ENCODE results near the gene PYM1.

PYM1 gene

DNA sequence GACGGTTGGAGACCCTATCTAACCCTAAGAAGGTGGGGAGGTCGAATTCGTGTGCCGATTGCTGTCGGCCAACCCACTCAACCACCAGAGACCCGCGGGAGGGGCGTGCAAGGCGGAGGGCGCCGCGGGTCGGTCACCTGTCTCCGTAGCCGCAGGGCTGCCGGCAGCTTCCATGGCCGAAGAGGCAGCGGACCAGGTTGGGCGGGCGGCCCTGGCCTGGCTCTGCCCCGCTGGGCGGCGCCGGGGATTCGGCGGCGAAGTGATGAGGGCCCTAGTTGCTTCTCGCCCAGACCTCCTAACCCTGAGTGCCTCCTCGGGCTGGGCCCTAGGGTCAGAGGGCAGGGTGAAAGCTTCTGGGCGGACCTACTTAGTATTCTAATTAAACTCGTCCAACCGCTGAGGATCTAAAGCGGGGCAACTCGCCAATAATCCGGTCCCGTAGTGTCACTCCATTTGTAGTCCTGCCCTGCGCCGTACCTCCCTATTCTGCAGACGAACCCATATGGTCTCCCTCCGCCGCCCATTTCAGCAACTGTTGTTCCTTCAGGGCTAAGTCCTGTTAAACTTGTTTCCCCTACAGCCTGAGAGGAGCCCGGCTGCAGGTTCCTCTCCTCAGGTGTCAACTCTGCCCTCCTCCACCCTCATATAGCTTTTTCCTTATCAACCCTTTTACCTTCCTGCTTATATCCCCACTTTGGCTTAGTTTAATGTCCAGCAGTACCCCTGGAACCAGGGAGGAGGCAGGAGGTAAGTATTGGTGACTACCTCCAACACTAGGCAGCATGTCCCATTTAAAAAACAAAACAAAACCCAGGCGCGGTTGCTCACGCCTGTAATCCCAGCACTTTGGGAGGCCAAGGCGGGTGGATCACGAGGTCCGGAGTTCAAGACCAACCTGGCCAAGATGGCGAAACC lies at the start of gene PYM1:
PYM1 (minus strand) TSS at position 307 of the 915 bp plus-strand sequence; CDS start at position 174, 133 bp downstream.
- peak; percentile 90 for DNase-seq

DNA sequence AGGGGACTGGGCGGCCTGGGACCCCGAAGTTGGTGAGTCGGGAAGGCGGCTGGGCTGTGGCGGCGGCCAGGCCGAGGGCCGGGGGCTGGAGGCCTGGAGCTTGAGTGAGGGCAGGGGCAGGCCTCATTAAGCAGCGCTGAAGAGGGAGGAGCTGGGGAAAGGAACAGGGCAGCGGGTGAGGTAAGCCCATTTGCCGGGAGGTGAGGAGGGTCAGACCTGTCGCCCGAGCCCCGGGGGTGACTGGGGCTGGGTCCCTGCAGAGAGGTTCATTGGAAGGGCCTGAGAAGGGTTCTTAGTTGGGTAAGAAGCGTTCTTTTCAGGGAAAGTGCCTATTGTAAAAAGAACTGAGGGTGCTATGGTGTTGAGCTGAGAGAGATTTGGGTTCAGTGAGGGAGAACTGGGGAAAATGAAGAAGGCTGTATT lies 46.6 kb upstream of the PYM1 start:
- peak; percentile 61 for DNase-seq

DNA sequence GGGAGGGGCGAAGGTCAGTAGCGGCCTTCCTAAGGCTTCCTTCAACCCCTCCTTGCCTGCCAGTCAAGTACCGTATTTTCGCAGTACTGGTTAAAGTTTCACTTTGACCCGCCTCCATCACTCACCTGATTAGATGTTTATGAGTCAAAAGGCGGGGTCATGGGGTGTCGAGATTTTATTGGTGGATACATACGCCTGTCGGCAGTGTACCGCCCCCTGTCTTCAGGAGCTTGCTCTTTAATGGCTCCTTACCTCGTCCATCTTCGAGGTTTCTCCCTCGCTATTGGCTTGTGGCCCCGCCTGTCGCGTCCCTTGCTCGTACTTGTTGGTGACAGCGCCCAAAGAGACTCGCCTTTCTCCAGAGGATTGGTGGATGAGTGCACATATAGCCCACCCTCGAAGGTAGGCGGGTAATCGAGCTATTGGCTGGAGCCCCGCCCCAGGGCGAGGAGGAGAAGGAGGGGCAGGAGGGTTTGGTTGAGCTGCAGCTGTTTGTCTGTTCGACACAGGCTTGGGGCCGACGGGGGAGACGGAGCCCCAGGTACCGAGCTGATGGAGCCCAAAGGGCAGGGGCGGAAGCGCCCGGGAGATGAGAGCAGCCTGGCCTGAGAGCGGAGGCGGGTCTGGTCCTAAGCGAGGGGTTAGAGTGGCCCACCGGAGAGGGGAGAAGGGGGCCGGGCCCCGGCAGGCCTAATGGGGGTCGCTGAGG lies 46.1 kb upstream of the PYM1 start, which contains the start of gene RAB5B:
RAB5B (plus strand) TSS at position 480 of the 709 bp plus-strand sequence. CDS start 12,883 bp downstream, outside the sequence.
- peak; percentile 100 for DNase-seq

DNA sequence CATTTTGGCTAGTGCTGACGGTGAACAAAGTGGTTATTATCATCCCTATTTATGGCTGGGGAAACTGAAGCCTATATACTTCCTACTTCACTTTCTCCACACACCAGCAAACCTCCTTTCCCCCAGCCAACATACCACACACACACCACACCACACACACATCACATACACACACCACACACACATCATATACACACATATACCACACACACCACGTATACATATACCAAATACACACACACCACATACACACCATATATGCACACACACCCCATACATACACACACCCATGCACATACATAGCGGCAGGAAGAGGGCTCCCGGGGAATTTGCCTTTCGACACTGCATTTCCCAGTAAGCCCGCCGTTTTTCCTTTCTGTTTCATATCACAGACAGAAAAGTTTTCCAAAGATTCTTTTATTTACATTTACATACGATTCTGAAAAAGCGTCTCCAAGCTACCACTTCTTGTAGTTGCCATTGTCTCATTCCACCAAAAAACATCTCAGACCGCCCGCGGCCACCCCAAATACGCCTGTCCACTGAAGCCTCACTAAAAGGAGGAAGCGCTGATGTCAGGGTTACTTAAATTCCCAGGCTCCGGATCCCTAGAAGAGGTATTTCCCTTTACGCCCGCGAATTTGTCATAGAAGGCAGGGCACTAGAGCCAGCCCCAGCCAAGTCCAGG lies 45.4 kb upstream of the PYM1 start:
- no peak for DNase-seq

DNA sequence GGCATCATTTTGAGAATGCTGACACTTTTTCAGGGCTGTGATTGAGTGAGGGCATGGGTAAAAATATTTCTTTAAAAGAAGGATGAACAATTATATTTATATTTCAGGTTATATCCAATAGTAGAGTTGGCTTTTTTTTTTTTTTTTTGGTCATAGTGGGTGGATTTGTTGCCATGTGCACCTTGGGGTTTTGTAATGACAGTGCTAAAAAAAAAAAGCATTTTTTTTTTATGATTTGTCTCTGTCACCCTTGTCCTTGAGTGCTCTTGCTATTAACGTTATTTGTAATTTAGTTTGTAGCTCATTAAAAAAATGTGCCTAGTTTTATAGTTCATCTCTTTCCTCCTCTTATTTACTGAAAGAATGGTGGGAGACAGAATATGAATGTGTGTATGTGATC lies 44.8 kb upstream of the PYM1 start:
- DNase-seq, result no peak

DNA sequence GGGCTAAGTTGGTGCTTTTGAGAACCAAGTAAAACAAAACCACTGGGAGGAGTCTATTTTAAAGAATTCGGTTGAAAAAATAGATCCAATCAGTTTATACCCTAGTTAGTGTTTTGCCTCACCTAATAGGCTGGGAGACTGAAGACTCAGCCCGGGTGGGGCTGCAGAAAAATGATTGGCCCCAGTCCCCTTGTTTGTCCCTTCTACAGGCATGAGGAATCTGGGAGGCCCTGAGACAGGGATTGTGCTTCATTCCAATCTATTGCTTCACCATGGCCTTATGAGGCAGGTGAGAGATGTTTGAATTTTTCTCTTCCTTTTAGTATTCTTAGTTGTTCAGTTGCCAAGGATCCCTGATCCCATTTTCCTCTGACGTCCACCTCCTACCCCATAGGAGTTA lies 44.3 kb upstream of the PYM1 start:
- DNase-seq, result no peak

DNA sequence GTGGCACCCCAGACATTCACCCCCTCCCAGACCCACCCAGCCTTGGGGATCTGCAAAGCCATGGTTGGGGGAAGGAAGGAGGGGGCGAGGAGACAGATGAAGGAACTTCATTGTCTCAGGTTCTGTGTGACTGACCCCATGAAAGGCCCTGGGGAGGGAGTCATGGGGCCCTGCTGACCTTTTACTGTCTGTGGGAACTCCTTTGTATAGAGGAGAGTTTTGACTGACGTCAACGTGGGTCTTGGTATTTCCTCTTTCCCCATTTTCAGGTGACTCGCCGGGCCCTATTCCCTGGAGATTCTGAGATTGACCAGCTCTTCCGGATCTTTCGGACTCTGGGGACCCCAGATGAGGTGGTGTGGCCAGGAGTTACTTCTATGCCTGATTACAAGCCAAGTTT lies 43.1 kb upstream of the PYM1 start:
- no peak for DNase-seq

DNA sequence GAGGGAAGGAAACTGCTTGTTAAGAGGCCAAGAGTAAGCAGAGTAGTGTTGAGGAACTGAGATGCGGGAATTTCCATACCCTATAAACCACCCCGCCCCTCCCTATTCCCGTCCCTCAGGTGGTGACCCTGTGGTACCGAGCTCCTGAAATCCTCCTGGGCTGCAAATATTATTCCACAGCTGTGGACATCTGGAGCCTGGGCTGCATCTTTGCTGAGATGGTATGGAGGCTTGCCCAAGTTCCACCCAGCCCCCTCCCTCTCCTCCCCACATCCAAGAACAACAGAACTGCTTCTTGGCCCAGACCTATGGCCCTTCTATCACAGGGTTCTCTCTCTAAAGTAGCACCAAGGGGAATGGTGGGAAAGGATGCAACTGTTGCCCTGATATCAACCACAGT lies 41.7 kb upstream of the PYM1 start:
- DNase-seq, result no peak

DNA sequence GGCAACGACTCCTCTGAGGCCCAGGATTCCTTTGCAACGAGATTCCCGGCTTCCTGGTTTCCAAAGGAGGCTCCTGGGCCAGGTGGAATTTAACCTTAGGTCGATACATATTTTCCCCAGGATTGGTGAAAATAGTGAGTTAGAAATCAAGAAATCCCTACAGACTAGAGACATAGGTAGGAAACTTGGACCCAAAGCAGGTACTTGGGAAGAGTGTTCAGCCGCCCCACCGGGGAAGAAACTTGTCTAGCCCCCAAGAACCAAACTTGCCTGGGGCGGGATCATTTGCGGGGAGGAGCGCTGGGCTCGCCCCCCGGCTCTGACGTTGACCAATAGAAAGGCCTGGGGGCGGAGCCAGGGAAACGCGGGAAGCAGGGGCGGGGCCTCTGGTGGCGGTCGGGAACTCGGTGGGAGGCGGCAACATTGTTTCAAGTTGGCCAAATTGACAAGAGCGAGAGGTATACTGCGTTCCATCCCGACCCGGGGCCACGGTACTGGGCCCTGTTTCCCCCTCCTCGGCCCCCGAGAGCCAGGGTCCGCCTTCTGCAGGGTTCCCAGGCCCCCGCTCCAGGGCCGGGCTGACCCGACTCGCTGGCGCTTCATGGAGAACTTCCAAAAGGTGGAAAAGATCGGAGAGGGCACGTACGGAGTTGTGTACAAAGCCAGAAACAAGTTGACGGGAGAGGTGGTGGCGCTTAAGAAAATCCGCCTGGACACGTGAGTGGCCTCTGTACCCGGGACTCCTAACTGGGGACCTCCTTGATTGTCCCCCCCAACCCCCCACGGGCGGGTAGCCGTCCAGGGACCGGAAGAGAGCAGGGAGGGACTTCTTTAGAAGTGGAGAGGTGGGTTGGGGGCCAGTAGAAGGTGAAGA lies 39.0 kb upstream of the PYM1 start, which contains the start of gene CDK2:
CDK2 (plus strand) TSS at position 423 of the 874 bp plus-strand sequence; CDS start at position 602, 179 bp downstream.
- peak; percentile 91 for DNase-seq

DNA sequence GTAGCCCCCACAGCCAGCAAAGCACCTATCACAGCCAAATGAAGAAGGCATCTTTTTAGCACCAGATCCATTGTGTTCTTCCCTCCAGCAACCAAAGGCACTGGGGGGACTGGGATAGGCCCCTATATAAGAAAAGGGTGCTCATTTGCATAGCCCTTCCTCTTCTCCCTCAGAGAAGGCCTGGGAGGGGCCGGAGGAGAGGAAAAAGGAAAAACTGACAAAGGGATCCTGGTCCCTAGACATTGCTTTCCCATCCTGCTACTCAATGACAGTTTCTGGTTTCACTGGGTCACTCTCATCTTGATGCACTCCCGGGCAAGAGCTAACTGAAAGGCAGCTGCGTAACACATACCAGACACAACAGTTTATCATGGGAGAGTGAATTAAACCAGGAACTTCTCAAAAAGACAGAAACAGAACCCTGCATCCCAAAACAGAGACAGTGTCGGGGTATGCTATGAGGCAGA lies 38.3 kb upstream of the PYM1 start, which contains the start of gene PMEL:
PMEL (minus strand) TSS at position 102 of the 467 bp plus-strand sequence; CDS start at position 71, 31 bp downstream.
- DNase-seq, result no peak

DNA sequence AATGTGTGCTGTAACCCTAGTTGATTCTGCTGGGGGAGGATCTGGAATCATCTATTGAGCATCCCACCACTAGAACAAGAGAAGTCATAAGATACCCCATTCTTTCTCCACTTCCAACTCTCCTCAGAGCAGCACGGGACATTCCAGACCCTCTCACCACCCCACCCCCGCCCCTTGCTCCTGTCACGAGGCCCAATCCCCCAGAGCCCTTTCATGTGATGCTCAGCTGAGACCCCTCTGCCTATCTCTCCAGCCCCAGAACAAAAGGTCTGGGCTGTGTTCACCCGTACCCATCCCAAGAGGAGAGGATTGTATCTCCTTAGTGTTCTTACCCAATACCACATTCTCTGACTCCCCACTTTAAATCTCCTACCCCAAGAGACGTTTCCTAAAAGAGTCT lies 37.5 kb upstream of the PYM1 start:
- no peak for DNase-seq

DNA sequence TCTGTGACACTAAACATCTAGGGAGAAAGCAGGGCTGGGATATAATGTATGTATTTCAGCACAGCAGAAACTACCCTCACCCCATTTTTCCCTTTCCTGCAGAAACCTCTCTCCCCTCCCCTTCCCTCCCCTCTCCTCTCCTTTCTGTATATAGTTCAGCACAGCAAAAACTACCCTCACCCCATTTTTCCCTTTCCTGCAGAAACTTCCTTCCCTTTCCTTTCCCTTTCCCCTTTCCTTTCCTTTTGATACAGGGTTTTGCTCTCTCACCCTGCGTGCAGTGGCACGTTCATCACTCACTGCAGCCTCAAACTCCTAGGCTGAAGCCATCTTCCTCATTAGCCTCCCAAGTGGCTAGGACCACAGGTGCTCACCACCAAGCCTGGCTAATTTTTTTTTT lies 36.1 kb upstream of the PYM1 start:
- DNase-seq, result no peak

DNA sequence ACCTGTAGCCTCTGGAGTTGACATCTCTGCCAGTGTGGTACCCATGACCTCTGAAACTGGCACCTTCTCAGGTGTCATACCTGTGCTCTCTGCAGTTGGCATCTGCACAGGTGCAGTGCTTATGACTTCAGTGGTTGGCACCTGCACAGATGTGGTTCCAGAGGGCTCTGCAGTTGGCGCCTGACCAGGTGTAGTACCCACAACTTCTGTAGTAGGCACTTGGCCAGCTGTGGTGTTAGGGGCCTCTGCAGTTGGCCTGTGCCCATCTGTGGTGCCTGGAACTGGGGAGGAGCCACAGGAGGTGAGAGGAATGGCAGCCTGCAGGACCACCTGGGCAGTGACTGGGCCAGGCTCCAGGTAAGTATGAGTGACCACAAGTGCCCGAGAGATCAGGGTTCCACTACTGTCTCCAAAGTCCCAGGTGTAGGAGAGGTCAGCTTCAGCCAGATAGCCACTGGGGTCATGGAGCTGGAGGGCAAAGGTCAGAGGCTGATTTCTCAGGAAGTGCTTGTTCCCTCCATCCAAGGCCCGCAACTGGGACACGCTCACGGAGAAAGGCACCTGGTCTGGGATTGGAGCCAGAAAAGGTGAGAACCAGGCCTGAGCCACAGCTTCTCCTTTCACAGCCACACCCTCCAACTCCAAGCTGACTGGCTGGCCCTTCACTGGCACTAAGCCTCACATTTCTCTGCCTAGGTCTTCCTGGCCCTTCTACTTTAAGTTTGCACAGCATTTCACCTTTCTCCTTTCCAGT lies 29.6 kb upstream of the PYM1 start:
- no peak for DNase-seq

DNA sequence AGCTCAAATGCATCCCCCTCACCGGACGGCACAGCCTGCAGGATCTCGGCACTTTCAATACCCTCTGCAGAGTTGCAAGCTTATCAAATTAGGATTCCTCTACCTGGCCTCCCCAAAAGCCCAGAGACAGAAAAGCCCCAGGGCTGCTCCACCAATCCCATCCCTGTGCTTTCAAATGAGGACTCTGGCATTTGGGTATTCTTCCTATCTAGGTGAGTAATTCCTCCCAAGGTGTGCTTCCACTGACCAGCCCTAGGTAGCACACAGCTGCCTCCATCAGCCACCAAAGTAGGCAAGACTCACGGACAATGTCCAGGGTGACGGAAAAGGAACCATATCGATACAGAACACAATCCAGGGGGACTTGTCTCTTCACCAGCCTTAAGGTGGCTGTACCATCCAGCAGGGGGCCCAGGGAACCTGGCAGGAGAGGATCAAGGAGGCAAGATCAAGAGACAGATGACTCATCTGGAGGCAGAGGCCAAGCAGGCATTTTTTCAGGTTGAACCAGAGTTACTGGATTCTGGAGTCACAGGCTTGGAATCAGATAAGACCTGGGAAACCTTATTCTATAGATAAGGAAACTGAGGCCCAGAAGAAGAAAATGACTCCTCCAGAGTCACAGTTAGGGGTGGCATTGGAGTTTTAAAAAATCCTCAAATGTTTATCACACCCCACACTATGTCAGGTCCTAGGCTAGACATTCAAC lies 28.3 kb upstream of the PYM1 start:
- no peak for DNase-seq

DNA sequence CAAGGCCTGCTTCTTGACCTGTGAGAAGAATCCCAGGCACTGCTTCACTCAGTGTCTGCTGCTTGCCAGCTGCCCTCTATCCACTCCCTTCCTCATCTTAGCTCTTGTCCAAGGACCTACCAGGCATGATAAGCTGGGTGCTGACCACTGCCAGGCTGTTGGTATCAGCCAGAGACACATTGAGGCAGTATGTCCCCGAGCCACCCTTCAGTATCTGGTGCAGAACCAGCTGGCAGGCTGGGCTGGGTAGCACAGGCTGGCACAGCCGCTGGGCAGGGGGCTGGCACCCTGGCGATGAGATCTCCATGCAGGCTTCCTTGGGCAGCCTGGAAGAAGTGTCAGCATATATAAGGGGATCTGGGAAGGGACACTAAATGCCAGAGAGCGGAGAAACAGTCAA lies 27.6 kb upstream of the PYM1 start:
- DNase-seq, result no peak

DNA sequence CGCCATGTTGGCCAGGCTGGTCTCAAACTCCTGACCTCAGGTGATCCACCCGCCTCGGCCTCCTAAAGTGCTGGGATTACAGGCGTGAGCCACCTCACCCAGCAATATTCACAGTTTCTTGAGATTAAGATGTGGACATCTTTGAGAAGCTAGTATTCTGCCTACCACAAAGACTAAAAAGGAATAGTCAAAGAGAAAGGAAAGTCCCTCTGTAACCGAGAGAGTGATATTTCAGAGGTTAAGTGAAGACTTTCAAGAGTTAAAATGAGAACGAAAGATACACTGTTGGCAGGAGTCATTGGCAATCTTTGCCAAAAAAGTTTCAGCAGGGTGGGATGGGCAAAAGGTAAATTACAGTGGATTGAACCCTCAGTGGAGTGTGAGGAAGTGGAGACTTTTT lies 18.9 kb upstream of the PYM1 start:
- no peak for DNase-seq

DNA sequence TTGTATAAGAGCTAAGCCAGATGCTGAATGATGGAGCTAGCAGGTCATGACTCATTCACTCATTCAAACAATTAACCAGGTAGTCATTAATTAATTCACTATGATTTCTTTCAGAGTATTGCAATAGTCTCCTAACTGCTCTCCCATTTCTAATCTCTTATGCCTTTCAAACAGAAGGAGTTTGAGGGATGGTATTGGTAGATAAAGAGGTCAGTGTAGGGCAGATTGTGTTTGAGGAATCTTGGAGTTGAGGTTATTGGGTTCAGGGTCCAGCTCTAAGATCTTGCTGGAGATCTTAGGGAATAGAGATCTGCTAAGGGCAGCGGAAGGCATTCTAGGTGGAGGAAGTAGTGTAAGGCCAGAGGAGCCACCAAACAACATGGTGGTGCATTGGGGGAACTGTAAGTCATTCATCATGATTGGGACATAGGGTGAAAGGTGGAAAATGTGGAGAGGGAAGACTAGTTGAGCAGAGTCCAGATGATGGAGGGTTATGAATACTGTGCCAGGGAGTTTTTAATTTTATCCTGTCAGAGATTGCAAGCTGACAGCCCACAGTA lies 15.0 kb upstream of the PYM1 start:
- DNase-seq, result no peak

DNA sequence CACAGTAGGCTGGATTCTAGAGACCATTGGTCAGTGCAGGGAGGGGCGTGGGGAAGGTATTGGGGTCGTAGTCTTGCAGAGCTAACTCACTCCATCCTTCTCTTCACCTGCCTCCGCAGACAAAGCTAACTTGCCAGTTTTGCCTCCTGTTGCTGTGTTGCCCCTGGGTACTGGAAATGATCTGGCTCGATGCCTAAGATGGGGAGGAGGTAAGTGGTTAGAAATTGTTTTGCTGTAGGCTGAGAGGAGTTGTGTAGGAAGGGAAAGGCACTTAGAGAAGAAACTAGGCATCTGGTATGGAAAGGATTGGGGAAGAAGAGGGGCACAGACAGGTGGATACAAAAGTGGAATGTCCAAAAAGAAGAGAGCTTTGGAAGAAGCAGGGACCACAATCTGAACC lies 14.4 kb upstream of the PYM1 start:
- no peak for DNase-seq

DNA sequence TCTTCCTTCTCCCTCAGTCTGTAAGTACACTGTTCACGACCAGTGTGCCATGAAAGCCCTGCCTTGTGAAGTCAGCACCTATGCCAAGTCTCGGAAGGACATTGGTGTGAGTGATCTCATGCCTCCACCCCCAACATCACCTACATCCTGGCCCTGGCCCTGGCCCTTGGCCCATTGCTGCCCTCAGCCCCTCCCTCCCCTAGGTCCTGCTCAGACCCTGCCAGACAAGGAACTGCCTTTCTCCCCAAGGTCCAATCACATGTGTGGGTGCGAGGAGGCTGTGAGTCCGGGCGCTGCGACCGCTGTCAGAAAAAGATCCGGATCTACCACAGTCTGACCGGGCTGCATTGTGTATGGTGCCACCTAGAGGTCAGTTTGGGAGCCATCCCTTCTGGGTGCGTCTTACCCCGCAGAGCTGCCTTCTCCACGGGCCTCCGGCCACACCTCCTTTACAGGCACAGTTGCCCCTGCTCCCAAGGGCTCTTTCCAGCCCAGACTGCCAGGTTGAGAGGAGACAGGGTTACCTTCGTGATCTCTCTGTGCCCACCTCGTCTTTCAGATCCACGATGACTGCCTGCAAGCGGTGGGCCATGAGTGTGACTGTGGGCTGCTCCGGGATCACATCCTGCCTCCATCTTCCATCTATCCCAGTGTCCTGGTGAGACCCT lies 12.5 kb upstream of the PYM1 start:
- DNase-seq, result peak; percentile 89
